ENCODE measurements around the gene NRXN3. TPM values are rescaled to one million over a fixed set of nuclear protein-coding genes. Genes with fewer than 3 reads are reported as not detected.

Gene NRXN3
- total and polyA plus RNA-seq, 2 of the 4 experiments (the other 2 are of a cell fraction): 4.8 to 25.1 TPM

DNA sequence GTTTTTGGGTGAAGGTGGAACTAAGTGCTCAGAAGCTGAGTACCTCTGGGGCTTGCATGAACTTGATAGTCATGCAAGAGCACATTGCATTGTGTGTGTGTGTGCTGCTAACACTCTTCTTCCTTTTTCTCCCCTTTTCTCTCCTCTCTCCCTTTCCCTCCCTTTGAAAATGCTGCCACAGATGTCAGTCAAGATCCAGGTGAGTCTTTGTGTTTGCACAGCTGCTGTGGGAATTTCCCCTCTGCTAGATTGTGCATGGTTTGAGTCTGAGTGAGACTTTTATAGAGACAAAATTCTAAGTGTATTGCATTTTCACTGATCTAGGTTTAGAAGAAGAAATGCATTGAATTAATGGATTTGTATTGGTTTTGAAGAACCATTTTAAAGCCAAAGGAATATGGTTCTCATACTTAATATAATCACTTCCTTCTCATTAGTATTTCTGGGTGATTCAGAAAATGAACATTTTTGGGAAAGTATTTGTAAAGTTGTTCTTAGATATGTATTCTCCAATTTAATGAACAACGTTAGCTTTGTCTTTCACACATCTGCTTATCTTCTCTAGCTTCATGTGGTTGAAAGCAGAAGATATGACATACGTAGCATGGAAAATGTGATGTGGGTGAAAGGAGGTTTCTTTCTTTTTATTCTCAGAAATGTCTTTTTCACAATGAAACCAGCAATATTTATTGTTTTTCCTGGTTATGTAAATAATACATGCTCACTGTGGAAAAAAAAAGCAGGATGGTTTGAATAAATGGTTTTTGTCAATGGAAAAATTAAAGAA, 108.5 kb downstream of the NRXN3 start:
- POLR2A ChIA-PET (ENCODE audit: unreplicated experiment): no interaction called here
- dilution Hi-C loops (cut with HindIII; ENCODE audit: low sequenced_read_pairs, unreplicated experiment): no loop called here

More for the DNA sequence above, 108.5 kb downstream of the NRXN3 start:
- Histone ChIP-seq H3K27ac (ENCODE audit: insufficient read depth, low read length) (no peak overlapping the region), H2BK120ac (ENCODE audit: low read depth, low read length) (no peak overlapping the region), H3K14ac (replicated peaks; ENCODE audit: low read depth, low read length) (no peak overlapping the region), H3K27me3 (ENCODE audit: control insufficient read depth, insufficient read depth, low read length) (no peaks in the 10 kb centered on the region), H3K9ac (ENCODE audit: low read depth, low read length) (no peak overlapping the region), H3K4me1 (ENCODE audit: control insufficient read depth, insufficient read depth, low read length) (no peaks in the 10 kb centered on the region), H3K18ac (ENCODE audit: low read depth, low read length) (no peak overlapping the region), H2AFZ (replicated peaks; ENCODE audit: low read length, poor library complexity) (no peak overlapping the region), H2BK5ac (ENCODE audit: low read depth, low read length, poor library complexity, severe bottlenecking) (no peak overlapping the region), H2BK15ac (ENCODE audit: low read depth, low read length) (no peak overlapping the region), H3K4me3 (ENCODE audit: insufficient read depth, low read depth, low read length) (no peak overlapping the region), H3K9me3 (ENCODE audit: control insufficient read depth, insufficient read depth, low read length) (peaks cover 19% of the 10 kb centered on the region), H2AK9ac (replicated peaks; ENCODE audit: low read depth, low read length, poor library complexity) (no peak overlapping the region), H3K4me2 (ENCODE audit: low read depth, low read length) (no peak overlapping the region), H2BK20ac (ENCODE audit: low read depth, low read length) (no peak overlapping the region), H3K4ac (ENCODE audit: low read depth, low read length) (no peak overlapping the region), H3K79me1 (ENCODE audit: low read depth in 1 of 2, low read length in 2 of 2) (no peaks in the 10 kb centered on the region), H3K23ac (ENCODE audit: low read depth, low read length) (no peak overlapping the region), H4K20me1 (ENCODE audit: insufficient read depth, low read length) (no peaks in the 10 kb centered on the region), H3K9me1 (ENCODE audit: insufficient read depth, low read length) (no peaks in the 10 kb centered on the region), H4K8ac (ENCODE audit: low read depth in 2 of 2, low read length in 2 of 2) (no peak overlapping the region), H3K56ac (ENCODE audit: extremely low read depth, insufficient read depth, low read length) (no peak overlapping the region), H3K36me3 (ENCODE audit: control insufficient read depth, insufficient read depth, low read length) (no peaks in the 10 kb centered on the region), H2AK5ac (ENCODE audit: low read depth, low read length) (no peak overlapping the region), H4K5ac (ENCODE audit: low read depth, low read length) (no peak overlapping the region), H4K91ac (ENCODE audit: insufficient read depth, low read depth, low read length) (no peak overlapping the region)
- no CpG with 5 or more reads among the region's 2 CpGs for WGBS, 2 experiments (ENCODE audit: extremely low coverage in 2 of 2, insufficient read length in 1 of 2)
- intact Hi-C loops (cut with micrococcal nuclease): no loop called here
- ATAC-seq (ENCODE audit: low read depth): no peak
- DNase-seq: no peak
- in situ Hi-C loops (cut with MboI; ENCODE audit: low sequenced_read_pairs): no loop called here
- no TSS peak for BruUV-seq (replicated peaks)
- CTCF ChIA-PET: no interaction called here
- TF ChIP-seq MAFK (IDR thresholded peaks at IDR 0.05; ENCODE audit: low read depth, low read length) (no peak), RCOR1 (IDR thresholded peaks at IDR 0.05; ENCODE audit: insufficient replicate concordance, low read length) (no peak), SMC3 (IDR thresholded peaks at IDR 0.05; ENCODE audit: low read depth, low read length) (no peak), POLR2A (IDR thresholded peaks at IDR 0.05; ENCODE audit: low read depth, low read length) (no peak)
- TF ChIP-seq, protein P1, sequence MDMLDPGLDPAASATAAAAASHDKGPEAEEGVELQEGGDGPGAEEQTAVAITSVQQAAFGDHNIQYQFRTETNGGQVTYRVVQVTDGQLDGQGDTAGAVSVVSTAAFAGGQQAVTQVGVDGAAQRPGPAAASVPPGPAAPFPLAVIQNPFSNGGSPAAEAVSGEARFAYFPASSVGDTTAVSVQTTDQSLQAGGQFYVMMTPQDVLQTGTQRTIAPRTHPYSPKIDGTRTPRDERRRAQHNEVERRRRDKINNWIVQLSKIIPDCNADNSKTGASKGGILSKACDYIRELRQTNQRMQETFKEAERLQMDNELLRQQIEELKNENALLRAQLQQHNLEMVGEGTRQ (IDR thresholded peaks at IDR 0.05; ENCODE audit: low read depth, low read length): no peak
- TF ChIP-seq, protein P2, sequence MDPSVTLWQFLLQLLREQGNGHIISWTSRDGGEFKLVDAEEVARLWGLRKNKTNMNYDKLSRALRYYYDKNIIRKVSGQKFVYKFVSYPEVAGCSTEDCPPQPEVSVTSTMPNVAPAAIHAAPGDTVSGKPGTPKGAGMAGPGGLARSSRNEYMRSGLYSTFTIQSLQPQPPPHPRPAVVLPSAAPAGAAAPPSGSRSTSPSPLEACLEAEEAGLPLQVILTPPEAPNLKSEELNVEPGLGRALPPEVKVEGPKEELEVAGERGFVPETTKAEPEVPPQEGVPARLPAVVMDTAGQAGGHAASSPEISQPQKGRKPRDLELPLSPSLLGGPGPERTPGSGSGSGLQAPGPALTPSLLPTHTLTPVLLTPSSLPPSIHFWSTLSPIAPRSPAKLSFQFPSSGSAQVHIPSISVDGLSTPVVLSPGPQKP (IDR thresholded peaks at IDR 0.05; ENCODE audit: borderline replicate concordance, low read depth, low read length): no peak

Data from IMR-90 (cell line).